GM12872 (cell line): ENCODE results near the gene NABP1.

Experiments used
- TF ChIP-seq, protein P1 (sequence below): IDR thresholded peaks from 3 replicates; pipeline ENCODE4 v1.5.1; 2011; ENCODE audit warnings: low read depth, mild to moderate bottlenecking, low read length, moderate library complexity; ENCODE audit not compliant: insufficient read depth

Gene NABP1

DNA sequence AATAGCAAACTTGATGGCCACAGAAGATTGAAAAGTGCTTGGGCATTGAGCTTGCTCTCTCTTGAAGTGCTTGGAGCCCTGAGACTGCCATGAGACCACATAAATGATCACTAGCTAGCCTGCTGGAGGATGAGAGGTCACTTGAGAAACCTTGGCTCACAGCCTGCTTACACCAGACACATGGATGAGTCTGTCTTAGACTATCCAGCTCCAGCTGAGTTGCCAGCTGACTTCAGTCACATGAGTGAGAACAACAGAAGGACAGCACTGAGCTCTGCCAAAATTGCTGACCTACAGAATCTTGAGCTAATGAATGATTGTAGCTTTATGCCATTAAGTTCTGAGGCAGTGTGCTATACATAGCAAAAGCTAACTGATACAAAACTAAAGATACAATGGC is 18.1 kb downstream of the NABP1 start:
- TF ChIP-seq, protein P1, sequence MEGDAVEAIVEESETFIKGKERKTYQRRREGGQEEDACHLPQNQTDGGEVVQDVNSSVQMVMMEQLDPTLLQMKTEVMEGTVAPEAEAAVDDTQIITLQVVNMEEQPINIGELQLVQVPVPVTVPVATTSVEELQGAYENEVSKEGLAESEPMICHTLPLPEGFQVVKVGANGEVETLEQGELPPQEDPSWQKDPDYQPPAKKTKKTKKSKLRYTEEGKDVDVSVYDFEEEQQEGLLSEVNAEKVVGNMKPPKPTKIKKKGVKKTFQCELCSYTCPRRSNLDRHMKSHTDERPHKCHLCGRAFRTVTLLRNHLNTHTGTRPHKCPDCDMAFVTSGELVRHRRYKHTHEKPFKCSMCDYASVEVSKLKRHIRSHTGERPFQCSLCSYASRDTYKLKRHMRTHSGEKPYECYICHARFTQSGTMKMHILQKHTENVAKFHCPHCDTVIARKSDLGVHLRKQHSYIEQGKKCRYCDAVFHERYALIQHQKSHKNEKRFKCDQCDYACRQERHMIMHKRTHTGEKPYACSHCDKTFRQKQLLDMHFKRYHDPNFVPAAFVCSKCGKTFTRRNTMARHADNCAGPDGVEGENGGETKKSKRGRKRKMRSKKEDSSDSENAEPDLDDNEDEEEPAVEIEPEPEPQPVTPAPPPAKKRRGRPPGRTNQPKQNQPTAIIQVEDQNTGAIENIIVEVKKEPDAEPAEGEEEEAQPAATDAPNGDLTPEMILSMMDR = no peak

DNA sequence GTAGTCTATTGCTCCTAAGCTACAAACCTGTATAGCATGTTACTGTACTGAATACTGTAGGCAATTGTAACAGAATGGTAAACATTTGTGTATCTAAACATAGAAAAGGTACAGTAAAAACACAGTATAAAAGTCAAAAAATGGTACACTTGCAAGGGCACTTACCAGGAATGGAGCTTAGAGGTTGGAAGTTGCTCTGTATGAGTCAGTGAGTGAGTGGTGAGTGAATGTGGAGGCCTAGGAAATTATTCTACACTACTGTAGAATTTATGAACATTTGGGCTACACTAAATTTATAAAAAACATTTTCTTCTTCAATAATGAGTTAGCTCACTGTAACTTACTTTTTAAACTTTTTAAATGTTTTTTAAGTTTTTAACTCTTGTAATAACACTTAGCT is 19.0 kb downstream of the NABP1 start:
- TF ChIP-seq, protein P1 = no peak

DNA sequence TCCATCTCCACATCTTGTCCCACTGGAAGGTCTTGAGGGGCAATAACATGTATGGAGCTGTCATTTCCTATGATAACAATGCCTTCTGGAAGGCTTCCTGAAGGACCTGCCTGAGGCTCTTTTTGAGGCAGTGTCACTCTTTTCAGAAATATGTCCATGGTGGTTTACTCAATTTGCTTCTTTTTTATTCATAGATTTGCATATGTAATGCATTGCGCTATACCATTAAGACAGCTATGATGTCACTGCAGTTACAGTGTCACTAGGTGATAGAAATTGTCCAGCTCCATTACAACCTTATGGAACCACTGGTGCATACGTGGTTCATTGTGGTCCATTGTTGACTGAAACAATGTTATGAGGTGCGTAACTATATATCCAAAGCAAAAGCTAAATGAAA is 19.9 kb downstream of the NABP1 start:
- TF ChIP-seq, protein P1 = no peak

DNA sequence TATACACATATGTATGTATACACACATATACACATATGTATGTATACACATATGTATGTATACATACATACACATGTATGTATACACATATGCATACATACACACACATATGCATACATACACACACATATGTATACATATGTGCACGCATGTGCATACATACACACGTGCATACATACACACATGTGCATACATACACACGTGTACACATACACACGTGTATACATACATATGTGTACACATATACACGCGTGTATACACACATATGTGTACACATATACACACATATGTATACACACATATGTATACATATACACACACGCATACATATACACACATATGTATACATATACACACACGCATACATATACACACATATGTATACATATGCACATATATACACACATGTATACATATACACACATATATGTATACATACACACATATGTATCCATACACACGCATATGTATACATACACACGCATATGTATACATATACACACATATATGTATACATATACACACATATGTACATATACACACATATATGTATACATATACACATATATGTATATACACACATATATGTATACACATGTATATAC is 21.5 kb downstream of the NABP1 start:
- TF ChIP-seq, protein P1 = no peak

DNA sequence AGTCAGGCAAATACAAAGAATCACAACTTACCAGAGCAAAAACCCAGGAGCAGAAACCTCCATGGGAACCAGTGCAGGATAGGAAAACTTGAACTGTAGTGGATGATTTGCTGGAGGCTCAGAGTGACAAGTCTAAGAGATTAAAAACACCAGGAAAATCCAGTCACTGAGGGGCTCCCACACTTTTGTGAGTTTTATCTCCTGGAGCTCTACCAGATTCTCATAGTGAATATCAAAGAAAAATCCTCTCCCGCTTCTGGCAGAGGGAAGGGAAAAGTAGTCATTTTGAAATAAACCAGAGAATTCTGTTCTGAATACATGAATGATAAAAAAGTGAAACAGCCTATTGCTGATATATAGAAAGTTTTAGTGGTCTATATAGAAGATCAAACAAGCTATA is 23.1 kb downstream of the NABP1 start:
- TF ChIP-seq, protein P1 = no peak

DNA sequence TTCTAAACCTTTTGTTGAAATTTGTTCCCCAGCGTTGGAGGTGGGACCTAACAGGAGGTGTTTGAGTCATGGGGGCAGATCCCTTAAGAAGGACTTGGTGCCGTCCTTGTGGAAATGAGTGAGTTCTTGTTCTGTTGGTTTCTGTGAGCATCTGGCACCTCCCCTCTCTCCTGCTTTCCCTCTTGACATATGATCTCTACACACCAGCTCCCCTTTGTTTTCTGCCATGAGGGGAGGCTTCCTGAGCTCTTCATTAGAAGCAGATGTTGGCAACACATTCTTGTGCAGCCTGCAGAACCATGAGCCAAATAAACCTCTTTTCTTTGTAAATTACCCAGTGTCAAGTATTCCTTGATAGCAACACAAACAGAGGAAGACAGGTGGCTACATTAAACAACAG is 23.8 kb downstream of the NABP1 start:
- TF ChIP-seq, protein P1 = no peak

DNA sequence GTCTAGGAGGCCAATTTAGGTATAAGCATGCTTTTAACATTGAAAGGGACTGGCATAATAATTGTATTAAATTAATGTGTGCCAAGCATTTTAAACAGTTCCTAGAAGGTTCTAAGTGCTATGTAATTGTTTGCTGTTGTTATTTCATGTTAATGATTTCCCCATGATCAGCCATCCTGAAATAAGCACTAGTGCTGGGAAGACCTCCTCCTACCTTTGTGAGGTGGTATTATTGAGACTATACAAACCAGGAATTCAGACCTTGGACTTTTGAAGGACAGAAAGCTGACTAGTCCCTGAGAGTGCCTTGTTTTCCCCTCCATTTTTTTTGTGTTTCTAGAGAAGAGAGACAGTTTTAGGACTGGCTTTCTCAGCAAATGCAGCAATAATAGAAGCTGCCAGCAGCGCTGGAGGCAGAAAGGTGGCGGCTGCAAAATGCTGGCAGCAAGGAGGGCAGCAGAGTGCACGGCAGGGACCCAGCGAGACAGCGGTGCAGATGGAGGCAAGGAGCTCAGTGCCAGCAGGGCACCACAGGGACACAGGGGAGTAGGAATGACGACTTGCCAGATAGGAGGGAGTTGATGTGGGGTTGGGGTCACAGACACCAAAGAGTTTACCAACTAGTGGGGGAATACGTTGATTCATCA is 25.3 kb downstream of the NABP1 start:
- TF ChIP-seq, protein P1 = no peak

DNA sequence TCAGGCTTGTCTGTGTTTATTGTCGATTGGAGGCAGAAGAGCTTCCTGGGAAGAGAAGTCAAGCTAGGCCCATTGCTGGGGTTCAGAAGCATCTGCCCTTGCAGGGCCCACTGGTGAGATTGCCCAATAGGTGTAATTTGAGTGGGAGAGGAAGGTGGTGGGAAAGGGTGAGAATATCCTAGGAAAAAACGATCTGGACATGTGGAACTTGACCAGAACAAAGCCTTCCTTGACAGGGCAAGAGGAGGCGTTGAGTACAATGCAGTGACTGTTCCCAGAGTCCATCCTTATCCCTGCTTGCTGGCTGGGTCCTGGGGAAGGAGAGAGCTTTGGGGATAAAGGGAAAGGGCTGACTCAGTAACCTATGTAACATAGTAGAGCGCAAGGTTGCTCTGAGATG is 27.1 kb downstream of the NABP1 start:
- TF ChIP-seq, protein P1 = no peak
